Measurements from ENCODE around the gene PLAAT5.
A peak's percentile ranks its signal among the peaks of the same experiment; 100 is the strongest.
"Not testable (repeated sequence)": the region's sequence is repeated elsewhere in the genome, so short reads cannot be mapped to it uniquely, and the experiment has no call there.

Gene PLAAT5

GRCh38 chr11:63534076-63534475, 43.1 kb upstream of the PLAAT5 start:
- Histone ChIP-seq H2BK15ac (replicated peaks; ENCODE audit: low read depth) (no peak overlapping the region), H3K23ac (ENCODE audit: low read length) (no peak overlapping the region), H3K27me3 (ENCODE audit: insufficient read depth, low read length, poor library complexity) (no peaks in the 10 kb centered on the region), H3K4me3 (ENCODE audit: low read length) (no peak overlapping the region), H3K9ac (ENCODE audit: low read length) (no peak overlapping the region), H2AK5ac (ENCODE audit: low read length) (no peak overlapping the region), H3K27ac (ENCODE audit: low read depth, low read length) (no peak overlapping the region), H3K79me1 (ENCODE audit: low read length) (no peaks in the 10 kb centered on the region), H3K79me2 (ENCODE audit: control insufficient read depth, insufficient read depth, low read length) (no peaks in the 10 kb centered on the region), H2BK120ac (ENCODE audit: low read depth, low read length) (no peak overlapping the region), H3K18ac (ENCODE audit: low read length) (no peak overlapping the region), H3K4me1 (ENCODE audit: control insufficient read depth, low read depth, low read length) (peaks cover 7% of the 10 kb centered on the region), H2BK5ac (ENCODE audit: low read length) (no peak overlapping the region), H3K4me2 (ENCODE audit: low read length) (no peak overlapping the region), H4K8ac (ENCODE audit: low read depth, low read length) (no peak overlapping the region), H3K4ac (ENCODE audit: low read depth, low read length) (no peak overlapping the region), H4K5ac (ENCODE audit: low read length) (no peak overlapping the region), H3K56ac (ENCODE audit: low read length) (no peak overlapping the region), H3K36me3 (ENCODE audit: control insufficient read depth, insufficient read depth, low read length) (no peaks in the 10 kb centered on the region)
- DNase-seq: no peak
- no CpG with 5 or more reads among the region's 3 CpGs for WGBS (ENCODE audit: extremely low coverage, insufficient coverage, low lambda C conversion rate)

DNA sequence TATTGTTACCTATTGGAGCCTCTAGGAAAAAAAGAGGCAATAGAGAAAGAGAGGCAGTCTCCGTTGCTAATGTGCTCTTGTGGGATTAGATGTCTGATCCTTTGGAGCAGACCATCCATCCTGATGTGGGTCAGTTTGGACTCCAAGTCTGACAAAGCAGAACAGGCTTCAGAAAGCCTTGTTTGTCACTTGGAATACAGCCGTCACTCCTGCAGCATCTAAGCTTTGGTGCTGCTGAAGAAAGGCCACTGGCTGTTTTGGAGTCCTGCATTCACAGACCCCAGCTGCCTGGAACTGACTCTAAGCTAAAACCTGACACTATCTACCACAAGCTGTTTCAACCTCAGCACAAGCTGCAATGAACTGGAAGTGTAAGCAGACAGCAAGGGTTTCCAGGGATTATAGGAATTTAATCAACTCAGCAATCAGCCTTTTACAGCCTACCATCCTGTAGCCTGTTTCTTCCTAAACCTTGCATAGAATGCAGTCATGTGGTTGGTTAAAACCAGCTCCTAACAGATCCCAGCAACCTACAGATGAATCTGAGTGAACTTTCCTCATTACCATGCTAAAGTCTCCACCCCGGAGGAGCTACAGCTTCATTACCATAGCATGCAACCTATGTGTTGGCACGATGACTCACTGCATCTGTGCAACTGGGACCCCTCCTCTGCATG, 42.0 kb upstream of the PLAAT5 start:
- H2BK120ac ChIP-seq (ENCODE audit: low read depth, low read length): no peak overlapping the region
- peak overlapping the region; percentile 75 for H3K56ac ChIP-seq (ENCODE audit: low read length)
- H3K79me2 ChIP-seq (ENCODE audit: control insufficient read depth, insufficient read depth, low read length): no peaks in the 10 kb centered on the region
- H3K4me2 ChIP-seq (ENCODE audit: low read length): no peak overlapping the region
- H3K23ac ChIP-seq (ENCODE audit: low read length): no peak overlapping the region
- peak; percentile 77 for DNase-seq
- H3K18ac ChIP-seq (ENCODE audit: low read length): peak overlapping the region; percentile 43
- H3K36me3 ChIP-seq (ENCODE audit: control insufficient read depth, insufficient read depth, low read length): no peaks in the 10 kb centered on the region
- no peaks in the 10 kb centered on the region for H3K27me3 ChIP-seq (ENCODE audit: insufficient read depth, low read length, poor library complexity)
- H3K4me3 ChIP-seq (ENCODE audit: low read length): no peak overlapping the region
- no peak overlapping the region for H3K9ac ChIP-seq (ENCODE audit: low read length)
- H2BK15ac ChIP-seq (replicated peaks; ENCODE audit: low read depth): no peak overlapping the region
- H4K8ac ChIP-seq (ENCODE audit: low read depth, low read length): no peak overlapping the region
- no peaks in the 10 kb centered on the region for H3K79me1 ChIP-seq (ENCODE audit: low read length)
- no peak overlapping the region for H4K5ac ChIP-seq (ENCODE audit: low read length)
- H2BK5ac ChIP-seq (ENCODE audit: low read length): peak overlapping the region; percentile 75
- WGBS (ENCODE audit: extremely low coverage, insufficient coverage, low lambda C conversion rate): no CpG with 5 or more reads among the region's 4 CpGs
- H3K27ac ChIP-seq (ENCODE audit: low read depth, low read length): no peak overlapping the region
- H2AK5ac ChIP-seq (ENCODE audit: low read length): peak overlapping the region; percentile 48
- H3K4me1 ChIP-seq (ENCODE audit: control insufficient read depth, low read depth, low read length): peaks cover 10% of the 10 kb centered on the region
- H3K4ac ChIP-seq (ENCODE audit: low read depth, low read length): no peak overlapping the region

DNA sequence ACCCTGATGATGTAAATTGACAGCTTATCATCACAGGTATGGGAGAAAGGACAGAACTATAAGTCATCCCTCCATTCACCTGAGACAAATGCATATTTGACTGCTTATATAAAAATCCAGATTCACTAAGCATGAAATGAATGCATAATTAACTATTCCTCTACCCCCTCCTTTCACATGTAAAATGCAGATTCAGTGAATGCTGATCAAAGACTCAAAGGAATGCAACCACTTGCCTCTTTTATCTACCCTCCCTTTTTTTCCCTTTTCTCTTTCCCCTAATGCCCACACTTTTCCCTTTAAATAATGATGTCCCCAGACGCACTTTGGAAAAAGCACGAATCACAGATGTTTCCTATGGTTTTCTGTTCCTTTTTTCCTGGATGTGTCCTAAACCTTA, 41.1 kb upstream of the PLAAT5 start:
- no peaks in the 10 kb centered on the region for H3K36me3 ChIP-seq (ENCODE audit: control insufficient read depth, insufficient read depth, low read length)
- H3K56ac ChIP-seq (ENCODE audit: low read length): no peak overlapping the region
- no peaks in the 10 kb centered on the region for H3K79me1 ChIP-seq (ENCODE audit: low read length)
- H2BK5ac ChIP-seq (ENCODE audit: low read length): peak overlapping the region; percentile 19
- no peak overlapping the region for H2BK15ac ChIP-seq (replicated peaks; ENCODE audit: low read depth)
- H3K79me2 ChIP-seq (ENCODE audit: control insufficient read depth, insufficient read depth, low read length): no peaks in the 10 kb centered on the region
- WGBS (ENCODE audit: extremely low coverage, insufficient coverage, low lambda C conversion rate): no CpG with 5 or more reads among the region's 2 CpGs
- no peak overlapping the region for H3K4ac ChIP-seq (ENCODE audit: low read depth, low read length)
- no peaks in the 10 kb centered on the region for H3K27me3 ChIP-seq (ENCODE audit: insufficient read depth, low read length, poor library complexity)
- H3K23ac ChIP-seq (ENCODE audit: low read length): no peak overlapping the region
- no peak overlapping the region for H3K18ac ChIP-seq (ENCODE audit: low read length)
- H2BK120ac ChIP-seq (ENCODE audit: low read depth, low read length): no peak overlapping the region
- H3K4me3 ChIP-seq (ENCODE audit: low read length): no peak overlapping the region
- peaks cover 10% of the 10 kb centered on the region for H3K4me1 ChIP-seq (ENCODE audit: control insufficient read depth, low read depth, low read length)
- H3K4me2 ChIP-seq (ENCODE audit: low read length): no peak overlapping the region
- H3K9ac ChIP-seq (ENCODE audit: low read length): no peak overlapping the region
- H2AK5ac ChIP-seq (ENCODE audit: low read length): no peak overlapping the region
- H3K27ac ChIP-seq (ENCODE audit: low read depth, low read length): peak overlapping the region; percentile 48
- no peak overlapping the region for H4K5ac ChIP-seq (ENCODE audit: low read length)
- no peak overlapping the region for H4K8ac ChIP-seq (ENCODE audit: low read depth, low read length)
- DNase-seq: peak; percentile 49

DNA sequence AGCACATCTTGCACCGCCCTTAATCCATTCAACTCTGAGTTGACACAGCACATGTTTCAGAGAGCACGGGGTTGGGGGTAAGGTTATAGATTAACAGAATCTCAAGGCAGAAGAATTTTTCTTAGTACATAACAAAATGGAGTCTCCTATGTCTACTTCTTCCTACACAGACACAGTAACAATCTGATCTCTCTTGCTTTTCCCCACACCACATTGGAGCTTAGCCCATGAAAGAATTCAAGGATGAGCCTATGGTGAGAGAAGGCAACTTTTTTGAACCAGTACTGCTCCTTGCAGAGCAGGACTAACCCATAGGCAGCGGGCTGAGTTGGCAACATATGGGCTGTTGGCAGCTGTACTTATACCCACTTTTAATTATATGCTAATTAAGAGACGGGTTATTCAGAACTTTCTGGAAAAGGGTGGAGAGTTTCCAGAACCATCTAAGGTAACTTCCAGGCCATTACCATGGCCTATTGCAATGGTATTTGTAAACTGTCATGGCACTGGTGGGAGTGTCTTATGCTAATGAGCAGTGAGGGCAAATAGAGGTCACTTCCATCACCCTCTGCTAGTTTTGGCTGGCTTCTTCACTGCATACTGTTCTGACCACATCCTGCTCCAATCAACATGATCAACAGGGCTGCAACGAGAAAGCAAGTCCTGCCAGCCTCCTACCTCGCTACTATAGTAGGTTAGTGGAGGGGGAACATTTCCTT, 40.3 kb upstream of the PLAAT5 start:
- not testable (repeated sequence) for H3K4me3 ChIP-seq (ENCODE audit: low read length); H3K4me2 ChIP-seq (ENCODE audit: low read length); H4K8ac ChIP-seq (ENCODE audit: low read depth, low read length); H3K79me1 ChIP-seq (ENCODE audit: low read length); H2AK5ac ChIP-seq (ENCODE audit: low read length); H4K5ac ChIP-seq (ENCODE audit: low read length); H2BK15ac ChIP-seq (replicated peaks; ENCODE audit: low read depth); H3K9ac ChIP-seq (ENCODE audit: low read length); H3K27me3 ChIP-seq (ENCODE audit: insufficient read depth, low read length, poor library complexity); H3K23ac ChIP-seq (ENCODE audit: low read length); H3K79me2 ChIP-seq (ENCODE audit: control insufficient read depth, insufficient read depth, low read length); H3K36me3 ChIP-seq (ENCODE audit: control insufficient read depth, insufficient read depth, low read length)
- H3K18ac ChIP-seq (ENCODE audit: low read length): peak overlapping the region; percentile 21
- peak overlapping the region; percentile 8 for H2BK120ac ChIP-seq (ENCODE audit: low read depth, low read length)
- peak overlapping the region; percentile 48 for H3K4ac ChIP-seq (ENCODE audit: low read depth, low read length)
- DNase-seq: peak; percentile 96
- WGBS (ENCODE audit: extremely low coverage, insufficient coverage, low lambda C conversion rate): no CpG with 5 or more reads among the region's 6 CpGs
- H2BK5ac ChIP-seq (ENCODE audit: low read length): peak overlapping the region; percentile 60
- H3K4me1 ChIP-seq (ENCODE audit: control insufficient read depth, low read depth, low read length): peaks cover 10% of the 10 kb centered on the region
- peak overlapping the region; percentile 48 for H3K27ac ChIP-seq (ENCODE audit: low read depth, low read length)
- peak overlapping the region; percentile 69 for H3K56ac ChIP-seq (ENCODE audit: low read length)

- Histone ChIP-seq H3K56ac (ENCODE audit: low read length) (peak overlapping the region; percentile 75), H3K4ac (ENCODE audit: low read depth, low read length) (peak overlapping the region; percentile 99), H3K79me2 (ENCODE audit: control insufficient read depth, insufficient read depth, low read length) (no peaks in the 10 kb centered on the region), H3K4me2 (ENCODE audit: low read length) (no peak overlapping the region), H4K5ac (ENCODE audit: low read length) (no peak overlapping the region), H2BK15ac (replicated peaks; ENCODE audit: low read depth) (no peak overlapping the region), H3K79me1 (ENCODE audit: low read length) (no peaks in the 10 kb centered on the region), H2BK120ac (ENCODE audit: low read depth, low read length) (peak overlapping the region; percentile 97), H3K4me3 (ENCODE audit: low read length) (no peak overlapping the region), H3K36me3 (ENCODE audit: control insufficient read depth, insufficient read depth, low read length) (no peaks in the 10 kb centered on the region), H3K23ac (ENCODE audit: low read length) (no peak overlapping the region), H3K18ac (ENCODE audit: low read length) (peak overlapping the region; percentile 94), H3K9ac (ENCODE audit: low read length) (no peak overlapping the region), H2BK5ac (ENCODE audit: low read length) (peak overlapping the region; percentile 91), H3K27me3 (ENCODE audit: insufficient read depth, low read length, poor library complexity) (no peaks in the 10 kb centered on the region), H2AK5ac (ENCODE audit: low read length) (peak overlapping the region; percentile 27), H4K8ac (ENCODE audit: low read depth, low read length) (no peak overlapping the region), H3K4me1 (ENCODE audit: control insufficient read depth, low read depth, low read length) (peaks cover 10% of the 10 kb centered on the region), H3K27ac (ENCODE audit: low read depth, low read length) (peak overlapping the region; percentile 90)
- no CpG with 5 or more reads among the region's 2 CpGs for WGBS (ENCODE audit: extremely low coverage, insufficient coverage, low lambda C conversion rate)
- peak; percentile 32 for DNase-seq
Measured at GRCh38 chr11:63530021-63530420, 39.1 kb upstream of the PLAAT5 start.
